GM18870 (cell line): Measurements from ENCODE around the gene BRINP3.
"Not testable (repeated sequence)": the region's sequence is repeated elsewhere in the genome, so short reads cannot be mapped to it uniquely, and the experiment has no call there.

Source experiments
- ATAC-seq: cut with Tn5 transposase; IDR thresholded peaks from one replicate; pipeline ENCODE4 v1.9.1; 2021; ENCODE audit warnings: moderate library complexity; ENCODE audit not compliant: unreplicated experiment

Gene BRINP3

DNA sequence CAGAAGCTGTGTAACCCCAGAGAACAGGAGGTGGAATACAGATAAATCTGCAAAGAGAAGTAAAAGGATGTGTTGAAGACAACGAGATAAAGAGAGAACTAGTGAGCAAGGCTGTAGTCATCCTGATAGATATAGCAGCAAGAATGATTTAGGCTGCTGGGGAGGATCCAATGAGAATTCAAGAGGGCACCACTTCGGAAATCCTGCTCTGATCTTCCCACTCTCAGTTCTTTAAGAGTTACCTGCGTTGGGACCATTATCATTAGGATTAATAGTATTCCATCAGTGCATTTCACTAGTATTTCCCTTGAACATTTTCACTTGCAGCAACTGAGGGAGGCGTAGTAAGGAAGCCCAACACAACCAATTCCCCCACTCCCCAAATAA lies at the start of gene BRINP3:
Gene BRINP3 (minus strand): TSS at position 103 of the 387 bp plus-strand sequence.
- ATAC-seq, result no peak

DNA sequence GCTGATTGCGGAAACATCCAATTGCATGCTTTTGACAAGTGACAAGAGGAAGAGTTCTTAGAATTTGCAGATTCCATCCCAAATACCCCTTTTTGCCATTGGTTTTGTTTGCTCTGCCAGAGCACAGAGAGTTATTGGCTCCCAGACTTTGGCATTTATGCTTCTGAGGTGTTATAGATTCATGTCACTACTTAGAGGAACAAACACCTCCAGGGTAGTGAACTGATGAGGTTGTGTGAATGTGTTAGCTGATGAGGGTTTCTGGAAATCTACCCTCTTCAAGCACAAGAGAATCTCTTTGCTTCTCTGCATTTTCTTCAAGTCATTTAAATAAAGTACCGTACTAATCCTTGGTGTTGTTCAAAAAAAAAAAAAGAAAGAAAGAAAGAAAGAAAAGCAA lies 33.9 kb upstream of the BRINP3 start:
- no peak for ATAC-seq

DNA sequence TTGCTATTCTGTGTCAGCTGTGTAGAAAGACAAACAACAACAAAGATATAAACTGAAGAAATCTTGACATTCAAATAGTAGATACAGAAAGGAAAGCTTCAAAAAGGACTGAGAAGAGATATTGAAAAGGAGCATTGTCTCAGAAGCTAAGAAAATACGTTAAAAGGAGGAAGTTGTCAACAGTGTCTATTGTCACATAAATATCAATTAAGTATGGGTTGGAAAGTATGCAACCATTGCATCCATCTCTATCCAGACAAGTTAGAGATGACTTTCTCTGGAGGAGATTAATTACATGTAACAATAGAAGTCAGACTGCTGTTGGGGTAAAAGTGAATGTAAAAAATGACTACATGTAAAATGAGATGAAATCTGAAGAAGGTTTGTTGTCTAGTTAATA lies 29.7 kb upstream of the BRINP3 start:
- ATAC-seq, result no peak

DNA sequence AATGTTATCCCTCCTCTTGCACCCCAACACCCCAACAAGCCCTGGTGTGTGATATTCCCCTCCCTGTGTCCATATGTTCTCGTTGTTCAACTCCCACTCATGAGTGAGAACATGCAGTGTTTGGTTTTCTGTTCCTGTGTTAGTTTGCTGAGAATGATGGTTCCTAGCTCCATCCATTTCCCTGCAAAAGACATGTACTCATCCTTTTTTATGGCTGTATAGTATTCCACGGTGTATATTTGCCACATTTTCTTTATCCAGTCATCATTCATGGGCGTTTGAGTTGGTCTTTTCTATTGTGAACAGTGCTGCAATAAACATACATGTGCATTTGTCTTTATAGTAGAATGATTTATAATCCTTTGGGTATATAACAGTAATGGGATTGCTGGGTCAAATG lies 26.9 kb upstream of the BRINP3 start:
- ATAC-seq, result not testable (repeated sequence)

GRCh38 chr1:190497565-190497964 lies 19.9 kb upstream of the BRINP3 start:
- no peak for ATAC-seq

GRCh38 chr1:190494451-190494850 lies 16.8 kb upstream of the BRINP3 start:
- ATAC-seq, result no peak

- no peak for ATAC-seq
Observed at GRCh38 chr1:190491404-190491803, 13.7 kb upstream of the BRINP3 start.

- no peak for ATAC-seq
Observed at GRCh38 chr1:190484045-190484444, 6.4 kb upstream of the BRINP3 start.

- no peak for ATAC-seq
Observed at GRCh38 chr1:190480231-190480630, 2.6 kb upstream of the BRINP3 start.

DNA sequence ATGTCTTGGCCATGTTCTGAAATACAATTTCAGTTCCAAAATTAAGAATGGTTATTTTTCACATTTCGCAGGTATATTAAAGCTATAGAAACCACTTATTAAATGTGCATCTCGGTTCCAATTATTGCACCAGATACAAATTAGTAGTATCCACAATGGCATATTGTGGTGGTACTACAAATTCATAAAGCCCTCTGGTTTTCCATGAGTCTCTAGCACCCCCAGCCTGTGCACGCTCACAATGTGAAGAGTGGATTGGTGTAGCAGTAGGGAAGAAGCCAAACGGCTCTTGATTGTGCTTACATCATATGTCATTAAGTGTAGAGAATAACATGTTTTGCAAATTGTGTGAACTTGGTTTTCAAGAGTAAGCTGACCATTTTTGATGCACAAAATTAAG lies 1.9 kb upstream of the BRINP3 start:
- no peak for ATAC-seq

DNA sequence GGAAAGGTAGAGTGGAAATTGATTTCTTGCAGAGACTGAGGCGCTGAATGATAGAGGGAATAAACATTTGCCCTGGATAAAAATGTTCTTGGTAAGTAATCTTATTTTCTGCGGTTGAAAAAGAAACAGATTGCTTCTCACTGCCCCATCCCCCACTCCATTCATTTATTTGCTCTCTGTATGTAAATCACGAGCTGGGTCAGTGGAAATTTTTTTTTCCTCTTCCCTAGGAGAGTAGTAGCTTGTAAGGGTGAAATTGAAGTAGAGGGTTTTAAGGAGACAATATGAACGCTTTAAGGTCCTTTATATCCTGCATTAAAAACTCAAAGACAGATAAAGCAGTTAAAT lies 1.4 kb upstream of the BRINP3 start:
- no peak for ATAC-seq

DNA sequence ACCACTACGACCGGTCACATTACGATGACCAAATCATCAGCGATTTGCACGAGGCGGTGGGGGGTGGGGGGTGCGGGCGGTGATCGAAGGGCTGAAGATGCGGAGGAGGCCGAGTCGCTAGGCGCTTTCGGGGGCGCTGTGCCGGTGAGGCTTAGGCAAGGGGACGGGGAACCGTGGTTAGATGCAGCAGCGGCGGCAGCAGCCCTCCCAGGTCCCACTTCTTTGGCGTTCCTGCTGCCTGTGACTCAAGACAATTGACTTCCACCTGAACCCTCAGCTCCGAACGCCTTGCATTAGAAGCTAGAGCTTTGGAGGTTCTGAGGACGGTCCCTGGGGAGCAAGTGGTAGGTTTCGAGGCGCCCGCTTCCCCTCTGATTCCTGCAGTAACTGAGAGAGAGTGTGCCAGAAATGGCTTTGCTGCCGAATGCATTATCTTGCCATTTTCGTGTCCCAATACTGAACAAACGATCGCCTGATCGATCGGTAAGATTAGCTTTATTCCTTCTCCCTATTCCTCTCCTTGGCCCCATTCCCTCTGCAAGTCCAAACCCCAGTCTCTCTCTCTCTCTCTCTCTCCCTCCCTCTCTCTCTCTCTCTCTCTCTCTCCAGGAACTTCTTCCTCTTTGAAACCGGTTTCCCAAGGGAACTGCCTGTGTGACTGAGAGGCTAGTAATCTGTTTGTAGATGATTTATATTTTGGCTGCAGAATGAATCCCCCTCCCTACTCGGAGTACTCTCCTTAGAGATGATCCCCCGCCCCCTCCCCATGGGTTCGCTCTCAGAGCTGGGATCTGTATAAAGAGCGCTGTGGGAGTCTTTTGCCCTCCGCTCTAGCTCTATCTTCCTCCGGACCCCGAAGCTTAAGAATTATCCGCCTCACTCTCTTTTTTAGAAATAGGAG lies 735 bp upstream of the BRINP3 start:
- peak; percentile 56 for ATAC-seq

- ATAC-seq, result no peak
Observed at GRCh38 chr1:190476806-190477205, 858 bp downstream of the BRINP3 start.

DNA sequence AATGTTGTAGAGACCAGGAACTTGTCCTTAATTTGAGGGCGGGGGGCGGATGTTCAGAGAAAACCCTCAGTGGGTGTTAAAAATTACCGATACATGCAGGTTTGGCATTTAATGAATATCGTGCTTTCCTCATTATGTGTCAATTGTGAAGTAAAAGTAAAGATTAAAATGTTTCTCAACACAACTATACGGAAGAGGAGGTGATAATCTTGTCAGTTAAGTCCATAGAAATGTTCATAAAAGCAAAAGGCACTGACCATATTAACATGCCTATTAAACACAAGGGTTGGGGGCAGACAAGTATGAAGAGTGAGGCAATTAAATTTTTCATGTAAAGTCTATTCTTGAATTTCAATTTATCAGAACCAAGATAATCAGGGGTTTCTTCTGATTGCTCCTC lies 1.3 kb downstream of the BRINP3 start:
- ATAC-seq, result no peak

- ATAC-seq, result no peak
Observed at GRCh38 chr1:190475421-190476141, 2.1 kb downstream of the BRINP3 start.

DNA sequence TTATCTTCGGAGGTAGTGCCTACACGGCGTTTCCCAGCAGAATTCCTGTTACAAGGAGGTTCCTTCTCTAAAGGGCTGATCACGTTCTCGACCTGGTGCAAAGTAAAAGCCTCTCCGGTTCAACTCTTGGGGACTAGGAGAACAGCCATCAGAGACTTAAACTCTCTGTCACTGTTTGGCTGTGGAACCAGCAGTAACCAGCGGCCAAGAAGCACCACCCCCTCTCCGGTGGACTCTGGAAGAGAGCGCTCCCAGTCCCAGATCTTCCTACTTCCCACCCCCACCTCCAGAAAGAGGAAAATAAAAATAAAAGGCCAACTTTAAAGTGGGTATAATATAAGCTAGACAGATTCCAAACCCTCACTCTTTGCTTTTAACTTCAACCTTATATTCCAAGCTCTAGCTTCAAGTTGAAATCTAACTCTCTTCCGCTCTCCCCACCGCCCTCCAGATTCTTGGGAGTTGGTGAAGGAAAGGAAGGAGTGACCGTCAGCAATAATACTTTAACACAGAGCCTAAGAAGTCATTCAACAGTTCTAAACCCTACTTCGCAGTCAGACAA lies 2.9 kb downstream of the BRINP3 start:
- ATAC-seq, result no peak

DNA sequence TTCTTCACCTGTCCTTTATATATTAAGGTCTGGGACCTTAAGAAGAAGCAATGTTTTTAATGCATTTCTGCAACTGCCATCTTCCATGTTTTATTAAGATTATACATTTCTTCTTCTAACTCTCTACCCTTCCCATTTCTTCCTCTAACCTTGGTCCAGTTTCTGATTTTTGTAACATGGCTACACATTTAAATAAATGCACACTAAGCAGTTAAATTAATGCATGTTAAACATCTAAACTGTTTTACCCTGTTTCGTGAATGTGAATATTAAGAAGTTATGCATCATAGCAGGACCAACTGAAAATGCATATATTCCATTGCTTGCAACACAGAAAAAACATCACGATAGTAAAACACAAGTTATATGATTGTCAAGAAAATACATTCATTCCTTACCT lies 3.7 kb downstream of the BRINP3 start:
- ATAC-seq, result no peak

- no peak for ATAC-seq
Observed at GRCh38 chr1:190472494-190472893, 5.2 kb downstream of the BRINP3 start.

GRCh38 chr1:190472042-190472441 lies 5.6 kb downstream of the BRINP3 start:
- ATAC-seq, result no peak

GRCh38 chr1:190464690-190465089 lies 13.0 kb downstream of the BRINP3 start:
- no peak for ATAC-seq

- ATAC-seq, result no peak
Observed at GRCh38 chr1:190456129-190456528, 21.5 kb downstream of the BRINP3 start.

DNA sequence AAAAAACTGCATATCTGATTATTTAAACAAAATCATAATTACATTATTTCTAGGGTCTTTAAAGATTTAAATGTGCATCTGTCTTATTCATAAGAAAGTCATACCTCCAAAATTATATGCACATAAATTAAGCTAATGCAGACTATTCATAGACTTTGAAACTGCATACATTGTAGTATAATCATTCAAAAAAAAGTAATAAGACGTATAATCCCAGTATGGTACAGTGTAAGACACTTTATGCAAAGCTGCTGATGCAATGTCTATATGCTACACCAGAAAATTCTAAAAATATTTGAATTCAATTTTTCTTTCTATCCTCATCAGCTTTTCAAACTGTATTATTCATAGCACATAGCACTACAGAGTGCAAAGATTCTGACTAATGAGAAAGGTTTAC lies 22.0 kb downstream of the BRINP3 start:
- ATAC-seq, result no peak
